ENCODE measurements around the gene TMC7. TPM values are rescaled to one million over a fixed set of nuclear protein-coding genes. Genes with fewer than 3 reads are reported as not detected.

Gene TMC7
- polyA plus RNA-seq, 1 experiment = 0.40 TPM

- Histone ChIP-seq H3K36me3 (ENCODE audit: control insufficient read depth, insufficient read depth, low read length) (no peaks in the 10 kb centered on the region), H3K4me3 (ENCODE audit: low read depth, low read length) (no peak overlapping the region), H3K27me3 (ENCODE audit: control insufficient read depth, insufficient read depth, low read length) (no peaks in the 10 kb centered on the region; the same call in 1 of the 2 replicates)
- ChIA-PET POLR2A (no interaction called here), CTCF (interaction anchor here (0.8 to 1.1 kb wide), 2 partner anchors 9 to 165 kb away, joined by 3 read pairs; no protein-coding TSS in a partner anchor)
- no peak for TF ChIP-seq CTCF (IDR thresholded peaks at IDR 0.05; ENCODE audit: insufficient read depth, low read depth, low read length)
- DNase-seq (ENCODE audit: low read depth) = no peak
Observed at GRCh38 chr16:18966791-18967190, 16.9 kb upstream of the TMC7 start.

GRCh38 chr16:18969050-18969854, 14.5 kb upstream of the TMC7 start:
- ChIA-PET CTCF (interaction anchor here (0.6 to 1.7 kb wide), 15 partner anchors 10 to 370 kb away, joined by 3 to 9 read pairs (median 3); partner anchors contain the start of genes ARL6IP1, COQ7 and TMC7), POLR2A (no interaction called here)
- no peak for DNase-seq (ENCODE audit: low read depth)
- H3K36me3 ChIP-seq (ENCODE audit: control insufficient read depth, insufficient read depth, low read length) = no peaks in the 10 kb centered on the region
- no peaks in the 10 kb centered on the region; the same call in 1 of the 2 replicates for H3K27me3 ChIP-seq (ENCODE audit: control insufficient read depth, insufficient read depth, low read length)
- H3K4me3 ChIP-seq (ENCODE audit: low read depth, low read length) = peak overlapping the region; percentile 27
- TF ChIP-seq CTCF (IDR thresholded peaks at IDR 0.05; ENCODE audit: insufficient read depth, low read depth, low read length) = peak; percentile 94

- CTCF ChIA-PET = interaction anchor here (0.8 to 1.7 kb wide), 8 partner anchors 13 to 168 kb away, joined by 3 to 9 read pairs (median 3); partner anchors contain the start of genes ARL6IP1, COQ7 and TMC7
Observed at GRCh38 chr16:18969855-18970240, 13.9 kb upstream of the TMC7 start.

GRCh38 chr16:18975109-18975508, 8.6 kb upstream of the TMC7 start:
- DNase-seq (ENCODE audit: low read depth) = no peak
- no peaks in the 10 kb centered on the region for H3K36me3 ChIP-seq (ENCODE audit: control insufficient read depth, insufficient read depth, low read length)
- POLR2A ChIA-PET = no interaction called here
- CTCF ChIA-PET = interaction anchor here (1.0 to 1.5 kb wide), 3 partner anchors 8 to 173 kb away, joined by 3 to 6 read pairs (median 3); partner anchors contain the start of genes ARL6IP1 and TMC7
- no peak for TF ChIP-seq CTCF (IDR thresholded peaks at IDR 0.05; ENCODE audit: insufficient read depth, low read depth, low read length)
- H3K27me3 ChIP-seq (ENCODE audit: control insufficient read depth, insufficient read depth, low read length) = no peaks in the 10 kb centered on the region
- no peak overlapping the region for H3K4me3 ChIP-seq (ENCODE audit: low read depth, low read length)

More at GRCh38 chr16:18969855-18970240, 13.9 kb upstream of the TMC7 start:
- Histone ChIP-seq H3K36me3 (ENCODE audit: control insufficient read depth, insufficient read depth, low read length) (no peaks in the 10 kb centered on the region), H3K27me3 (ENCODE audit: control insufficient read depth, insufficient read depth, low read length) (no peaks in the 10 kb centered on the region; the same call in 1 of the 2 replicates), H3K4me3 (ENCODE audit: low read depth, low read length) (no peak overlapping the region)
- no peak for TF ChIP-seq CTCF (IDR thresholded peaks at IDR 0.05; ENCODE audit: insufficient read depth, low read depth, low read length)
- no peak for DNase-seq (ENCODE audit: low read depth)
- POLR2A ChIA-PET = no interaction called here

GRCh38 chr16:18979936-18980335, 3.8 kb upstream of the TMC7 start:
- DNase-seq (ENCODE audit: low read depth) = no peak
- Histone ChIP-seq H3K27me3 (ENCODE audit: control insufficient read depth, insufficient read depth, low read length) (no peaks in the 10 kb centered on the region), H3K4me3 (ENCODE audit: low read depth, low read length) (no peak overlapping the region), H3K36me3 (ENCODE audit: control insufficient read depth, insufficient read depth, low read length) (no peaks in the 10 kb centered on the region)
- ChIA-PET CTCF (no interaction called here), POLR2A (no interaction called here)
- no peak for TF ChIP-seq CTCF (IDR thresholded peaks at IDR 0.05; ENCODE audit: insufficient read depth, low read depth, low read length)

Measured in BJ (cell line).